Esophagus muscularis mucosa (tissue), 4 donors: ENCODE data around the gene E2F4. TPM values are rescaled to one million over a fixed set of nuclear protein-coding genes. Genes with fewer than 3 reads are reported as not detected.
A peak's percentile ranks its signal among the peaks of the same experiment; 100 is the strongest.

ENCODE experiments used
- DNase-seq: peaks from one replicate; pipeline ENCODE4 v3.0.0-alpha.2; 2017; ENCODE audit errors: extremely low spot score
- H3K27ac ChIP-seq, 4 donors: fragments of 200-600 bp; sonication (generic); replicated peaks in 1 of 4; 1 replicate in 3 of 4; 2 replicates in 1 of 4; pipeline ENCODE4 v1.5.1; 2016 to 2019; ENCODE audit warnings: mild to moderate bottlenecking in 1 of 4
- H3K27me3 ChIP-seq, 4 donors: fragments of 200-600 bp; sonication (generic); one replicate each; pipeline versions ENCODE4 v1.5.1 to v1.6.0; 2016 to 2019
- H3K36me3 ChIP-seq, 4 donors: fragments of 200-600 bp; sonication (generic); one replicate each; pipeline ENCODE4 v1.5.1; 2016 to 2019
- H3K4me1 ChIP-seq, 4 donors: fragments of 200-600 bp; sonication (generic); one replicate each; pipeline ENCODE4 v1.5.1; 2016 to 2019
- H3K4me3 ChIP-seq, 4 donors: fragments of 200-600 bp; sonication (generic); 1 replicate in 2 of 4; 2 replicates in 2 of 4; pipeline ENCODE4 v1.5.1; 2016 to 2019; ENCODE audit warnings: mild to moderate bottlenecking in 4 of 4, moderate library complexity in 1 of 4
- H3K9me3 ChIP-seq, 4 donors: fragments of 200-600 bp; sonication (generic); 1 replicate in 3 of 4; 2 replicates in 1 of 4; pipeline ENCODE4 v1.5.1; 2016 to 2019
- CTCF ChIP-seq, 3 experiments: fragments of 200-600 bp in 2 of 3; fragments of 450-650 bp in 1 of 3; sonication (generic) in 2 of 3; IDR thresholded peaks; one replicate each; pipeline ENCODE4 v1.5.1; 2017 to 2019; ENCODE audit warnings: antibody characterized with exemption in 3 of 3, mild to moderate bottlenecking in 2 of 3, moderate library complexity in 1 of 3
- EP300 ChIP-seq: sonication (generic); formaldehyde crosslinking; IDR thresholded peaks from one replicate; pipeline ENCODE4 v1.6.1; 2017; ENCODE audit warnings: antibody characterized with exemption
- POLR2A ChIP-seq: fragments of 450-650 bp; IDR thresholded peaks from one replicate; pipeline ENCODE4 v1.6.1; 2017; ENCODE audit warnings: antibody characterized with exemption, moderate library complexity, mild to moderate bottlenecking, low read depth
- POLR2AphosphoS5 ChIP-seq, 2 donors: sonication (generic); formaldehyde crosslinking; IDR thresholded peaks; one replicate each; pipeline ENCODE4 v1.6.1; 2017; ENCODE audit warnings: antibody characterized with exemption in 2 of 2
- WGBS: methylation state at CpG from one replicate; pipeline ENCODE4 v1.1.5; 2018; 5-methylcytosine and 5-hydroxymethylcytosine counted together
- intact Hi-C: fragments of 100-400 bp; cut with DNase I; formaldehyde crosslinking; loops from one replicate; pipeline ENCODE4 v1.15.1; 2023
- total RNA-seq, 4 donors: library from RNA; depleted of rRNA; stranded (reverse); fragments of >200 nt; gene quantifications; one replicate each; pipeline versions ENCODE4 v1.1.0 to v1.2.1, GENCODE V29; 2016

Gene E2F4
- total RNA-seq, 4 donors from 2014 or later = 54.8 to 96.9 (median 93.1) TPM

- Histone ChIP-seq H3K4me3 (peak overlapping the region in 3 of 4 donors; percentile 53 to 57 (median 54)), H3K4me1 (peaks cover 63 to 100% (median 91%) of the 10 kb centered on the region in 4 donors), H3K27ac (peak overlapping the region; percentile 80 to 97 (median 90)), H3K27me3 (peaks cover 0 to 36% (median 2%) of the 10 kb centered on the region in 4 donors), H3K36me3 (peaks cover 0 to 11% (median 4%) of the 10 kb centered on the region in 4 donors), H3K9me3 (no peaks in the 10 kb centered on the region)
- WGBS = 39% methylated on average over 9 of the region's 18 CpGs
- intact Hi-C loops = no loop called here
- DNase-seq = no peak
- TF ChIP-seq EP300 = no peak
- TF ChIP-seq POLR2A = no peak
- TF ChIP-seq POLR2AphosphoS5 (IDR thresholded peaks at IDR 0.05) = no peak
- no peak for TF ChIP-seq CTCF (IDR thresholded peaks at IDR 0.05)
These were observed 25.8 kb upstream of the E2F4 start for GRCh38 chr16:67166110-67166547.

GRCh38 chr16:67166598-67167168 is 25.3 kb upstream of the E2F4 start:
- DNase-seq = no peak
- H3K27me3 ChIP-seq = peaks cover 0 to 36% (median 2%) of the 10 kb centered on the region in 4 donors
- intact Hi-C loops = no loop called here
- TF ChIP-seq CTCF (IDR thresholded peaks at IDR 0.05) = no peak
- TF ChIP-seq POLR2AphosphoS5 (IDR thresholded peaks at IDR 0.05) = no peak
- no peak for TF ChIP-seq POLR2A
- no peak for TF ChIP-seq EP300
- peaks cover 63 to 100% (median 91%) of the 10 kb centered on the region in 4 donors for H3K4me1 ChIP-seq
- H3K4me3 ChIP-seq = no peak overlapping the region
- peak overlapping the region; percentile 80 to 97 (median 90) for H3K27ac ChIP-seq
- H3K9me3 ChIP-seq = no peaks in the 10 kb centered on the region
- peaks cover 0 to 11% (median 4%) of the 10 kb centered on the region in 4 donors for H3K36me3 ChIP-seq
- 75% methylated on average over 5 of the region's 5 CpGs for WGBS

GRCh38 chr16:67167588-67167987 is 24.4 kb upstream of the E2F4 start:
- intact Hi-C loops = no loop called here
- DNase-seq = no peak
- peaks cover 56 to 100% (median 89%) of the 10 kb centered on the region in 4 donors for H3K4me1 ChIP-seq
- H3K27ac ChIP-seq = peak overlapping the region in 3 of 4 donors; percentile 80 to 97 (median 93)
- no peak for TF ChIP-seq POLR2AphosphoS5 (IDR thresholded peaks at IDR 0.05)
- TF ChIP-seq EP300 = no peak
- TF ChIP-seq POLR2A = no peak
- no peak for TF ChIP-seq CTCF (IDR thresholded peaks at IDR 0.05)
- WGBS = 87% methylated on average over 6 of the region's 7 CpGs
- H3K9me3 ChIP-seq = no peaks in the 10 kb centered on the region
- no peak overlapping the region for H3K4me3 ChIP-seq
- H3K36me3 ChIP-seq = peaks cover 0 to 11% (median 4%) of the 10 kb centered on the region in 4 donors
- H3K27me3 ChIP-seq = peaks cover 0 to 34% (median 2%) of the 10 kb centered on the region in 4 donors

DNA sequence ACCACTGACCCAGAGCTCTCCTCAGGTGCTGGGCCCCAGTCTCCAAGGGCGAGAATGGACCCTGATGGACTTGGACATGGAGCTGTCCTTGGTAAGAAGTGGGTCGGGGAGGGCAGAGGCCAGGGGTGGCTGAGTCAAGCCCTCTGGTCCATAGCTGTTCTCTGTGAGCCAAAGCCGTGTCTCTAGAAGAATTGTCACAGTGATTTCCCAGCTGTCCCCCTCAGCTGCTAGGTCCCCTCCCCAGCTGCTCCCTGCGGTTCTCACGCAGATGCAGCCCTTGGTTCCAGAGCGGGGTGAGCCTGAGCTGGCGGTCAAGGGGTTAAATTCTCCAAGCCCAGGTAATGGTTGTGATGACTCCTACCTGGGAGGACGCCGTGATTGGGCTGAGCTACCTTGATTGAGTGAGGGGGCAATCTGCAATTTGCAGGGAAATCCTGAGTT is 22.9 kb upstream of the E2F4 start:
- Histone ChIP-seq H3K4me1 (peaks cover 53 to 100% (median 89%) of the 10 kb centered on the region in 4 donors), H3K27ac (peak overlapping the region; percentile 89 to 97 (median 95)), H3K36me3 (peaks cover 0 to 11% (median 4%) of the 10 kb centered on the region in 4 donors), H3K27me3 (peaks cover 0 to 20% (median 0%) of the 10 kb centered on the region in 4 donors), H3K4me3 (peak overlapping the region in 1 of 4 donors; percentile 61), H3K9me3 (no peaks in the 10 kb centered on the region)
- no peak for DNase-seq
- intact Hi-C loops = no loop called here
- WGBS = 52% methylated on average over 7 of the region's 9 CpGs
- TF ChIP-seq POLR2A = no peak
- TF ChIP-seq CTCF (IDR thresholded peaks at IDR 0.05) = no peak
- no peak for TF ChIP-seq POLR2AphosphoS5 (IDR thresholded peaks at IDR 0.05)
- TF ChIP-seq EP300 = no peak
